Nephron progenitor cell (in vitro differentiated cells): ENCODE results near the gene ERC2.
A peak's percentile ranks its signal among the peaks of the same experiment; 100 is the strongest.

ENCODE experiments used
- DNase-seq: peaks from one replicate; pipeline ENCODE4 v3.0.0; 2021
- H3K27ac Mint-ChIP-seq: 2 replicates; pipeline ENCODE4 v1.8.0; 2021; ENCODE audit warnings: mild to moderate bottlenecking, moderate library complexity, mixed read lengths
- H3K27me3 Mint-ChIP-seq: 2 replicates; pipeline ENCODE4 v1.8.0; 2021; ENCODE audit warnings: mild to moderate bottlenecking, low read depth, mixed read lengths; ENCODE audit not compliant: poor library complexity
- H3K36me3 Mint-ChIP-seq: 2 replicates; pipeline ENCODE4 v1.8.0; 2021; ENCODE audit warnings: low read depth, mixed read lengths
- H3K4me1 Mint-ChIP-seq: 2 replicates; pipeline ENCODE4 v1.8.0; 2021; ENCODE audit warnings: mixed read lengths
- H3K4me3 Mint-ChIP-seq: 2 replicates; pipeline ENCODE4 v1.8.0; 2021; ENCODE audit warnings: mild to moderate bottlenecking, moderate library complexity, mixed read lengths
- H3K9me3 Mint-ChIP-seq: 2 replicates; pipeline ENCODE4 v1.8.0; 2021; ENCODE audit warnings: mild to moderate bottlenecking, moderate library complexity, mixed read lengths
- TF ChIP-seq, protein P1 (sequence below): fragments of 200-600 bp; sonication (generic); IDR thresholded peaks from 2 replicates; pipeline ENCODE4 v1.5.0; 2021; ENCODE audit warnings: antibody characterized with exemption

The ERC2 gene

GRCh38 chr3:55906896-55907295 lies 561.4 kb downstream of the ERC2 start:
- Mint-ChIP-seq H3K4me1 (peaks cover 44% of the 10 kb centered on the region), H3K27ac (no peak overlapping the region), H3K9me3 (no peaks in the 10 kb centered on the region), H3K36me3 (no peaks in the 10 kb centered on the region), H3K27me3 (no peaks in the 10 kb centered on the region), H3K4me3 (no peak overlapping the region)
- DNase-seq, result no peak
- TF ChIP-seq, protein P1, sequence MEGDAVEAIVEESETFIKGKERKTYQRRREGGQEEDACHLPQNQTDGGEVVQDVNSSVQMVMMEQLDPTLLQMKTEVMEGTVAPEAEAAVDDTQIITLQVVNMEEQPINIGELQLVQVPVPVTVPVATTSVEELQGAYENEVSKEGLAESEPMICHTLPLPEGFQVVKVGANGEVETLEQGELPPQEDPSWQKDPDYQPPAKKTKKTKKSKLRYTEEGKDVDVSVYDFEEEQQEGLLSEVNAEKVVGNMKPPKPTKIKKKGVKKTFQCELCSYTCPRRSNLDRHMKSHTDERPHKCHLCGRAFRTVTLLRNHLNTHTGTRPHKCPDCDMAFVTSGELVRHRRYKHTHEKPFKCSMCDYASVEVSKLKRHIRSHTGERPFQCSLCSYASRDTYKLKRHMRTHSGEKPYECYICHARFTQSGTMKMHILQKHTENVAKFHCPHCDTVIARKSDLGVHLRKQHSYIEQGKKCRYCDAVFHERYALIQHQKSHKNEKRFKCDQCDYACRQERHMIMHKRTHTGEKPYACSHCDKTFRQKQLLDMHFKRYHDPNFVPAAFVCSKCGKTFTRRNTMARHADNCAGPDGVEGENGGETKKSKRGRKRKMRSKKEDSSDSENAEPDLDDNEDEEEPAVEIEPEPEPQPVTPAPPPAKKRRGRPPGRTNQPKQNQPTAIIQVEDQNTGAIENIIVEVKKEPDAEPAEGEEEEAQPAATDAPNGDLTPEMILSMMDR, result no peak

DNA sequence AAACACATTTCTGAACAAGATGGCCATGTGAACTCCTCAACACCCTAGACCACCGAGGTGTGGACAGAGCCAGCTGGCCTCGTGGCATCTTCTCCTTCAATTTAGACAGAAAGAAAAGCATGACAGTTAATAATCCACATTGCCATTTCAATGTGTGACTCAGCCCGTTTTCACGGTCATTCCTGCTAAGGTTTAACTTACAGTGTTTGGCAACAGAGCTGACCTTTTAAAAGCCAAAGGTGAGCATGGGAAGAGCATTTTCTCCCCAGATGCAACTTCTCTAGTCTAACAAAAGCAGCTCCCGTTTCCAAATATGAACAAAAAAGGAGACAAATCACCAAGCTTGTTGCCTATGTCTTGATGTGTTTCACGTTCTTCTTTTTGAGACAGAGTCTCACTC lies 563.6 kb downstream of the ERC2 start:
- no peak overlapping the region for H3K4me3 Mint-ChIP-seq
- peaks cover 51% of the 10 kb centered on the region for H3K4me1 Mint-ChIP-seq
- no peaks in the 10 kb centered on the region for H3K36me3 Mint-ChIP-seq
- H3K27me3 Mint-ChIP-seq, result peaks cover 3% of the 10 kb centered on the region
- TF ChIP-seq, protein P1, result no peak
- H3K9me3 Mint-ChIP-seq, result no peaks in the 10 kb centered on the region
- DNase-seq, result no peak
- no peak overlapping the region for H3K27ac Mint-ChIP-seq

DNA sequence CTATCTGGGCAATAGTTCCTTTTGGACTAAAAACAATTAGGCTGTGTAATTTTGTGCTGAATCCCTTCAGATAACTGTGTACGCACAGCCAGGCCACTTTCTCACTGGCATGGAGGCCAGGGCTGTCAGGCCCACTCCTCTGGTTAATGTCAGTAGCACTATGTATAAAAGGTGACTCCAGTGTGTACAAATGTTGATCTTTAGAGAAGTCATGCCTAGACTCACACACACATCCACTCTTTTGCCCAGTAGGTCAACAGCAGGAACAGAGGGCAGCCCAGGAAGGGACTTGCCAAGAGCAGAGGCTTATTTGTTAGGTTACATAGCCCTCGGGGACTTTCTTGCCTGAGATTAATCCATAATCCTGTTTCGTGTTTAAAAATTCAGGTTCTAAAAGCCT lies 564.6 kb downstream of the ERC2 start:
- DNase-seq, result no peak
- TF ChIP-seq, protein P1, result no peak
- Mint-ChIP-seq H3K4me3 (no peak overlapping the region), H3K36me3 (no peaks in the 10 kb centered on the region), H3K27ac (no peak overlapping the region), H3K4me1 (peaks cover 51% of the 10 kb centered on the region), H3K9me3 (no peaks in the 10 kb centered on the region), H3K27me3 (peaks cover 3% of the 10 kb centered on the region)

DNA sequence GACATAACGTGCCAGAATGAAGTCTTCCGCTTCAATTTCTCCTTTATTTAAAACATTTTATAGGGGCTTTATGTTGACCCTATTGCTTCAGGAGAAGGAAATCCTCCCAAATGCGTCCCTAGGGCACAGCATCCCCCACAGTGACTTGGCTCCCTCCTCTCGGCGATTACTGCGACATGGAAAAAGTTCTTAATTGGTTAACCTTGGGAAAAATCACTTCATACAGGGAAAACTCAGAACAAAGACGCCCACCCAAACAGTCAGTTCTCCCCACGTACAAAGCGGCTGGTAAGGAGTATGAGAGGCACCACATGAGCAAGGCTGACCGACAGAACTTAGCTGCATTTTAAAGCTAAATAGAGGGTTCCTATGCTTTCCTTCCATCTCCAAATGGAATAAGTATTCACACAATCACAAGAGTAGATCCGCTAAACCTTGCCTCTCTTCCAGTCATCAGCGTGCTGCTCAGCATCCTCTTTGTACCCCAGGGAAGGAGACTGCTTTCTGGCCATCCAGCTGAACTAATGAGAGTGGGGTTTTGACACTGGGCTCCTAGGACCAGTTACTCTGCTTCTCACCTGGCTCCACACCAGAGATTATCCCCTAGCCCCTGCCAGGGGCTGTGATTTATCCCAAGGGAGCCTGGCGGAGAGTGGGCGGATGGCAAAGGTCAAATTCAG lies 565.9 kb downstream of the ERC2 start:
- Mint-ChIP-seq H3K27me3 (peaks cover 3% of the 10 kb centered on the region), H3K9me3 (no peaks in the 10 kb centered on the region), H3K4me3 (no peak overlapping the region), H3K27ac (no peak overlapping the region), H3K36me3 (no peaks in the 10 kb centered on the region), H3K4me1 (peaks cover 53% of the 10 kb centered on the region)
- TF ChIP-seq, protein P1, result no peak
- DNase-seq, result peak; percentile 17

GRCh38 chr3:55899887-55900286 lies 568.4 kb downstream of the ERC2 start:
- DNase-seq, result peak; percentile 23
- no peaks in the 10 kb centered on the region for H3K9me3 Mint-ChIP-seq
- TF ChIP-seq, protein P1, result peak; percentile 41
- no peaks in the 10 kb centered on the region for H3K36me3 Mint-ChIP-seq
- H3K27ac Mint-ChIP-seq, result no peak overlapping the region
- H3K27me3 Mint-ChIP-seq, result peaks cover 3% of the 10 kb centered on the region
- peaks cover 62% of the 10 kb centered on the region for H3K4me1 Mint-ChIP-seq
- no peak overlapping the region for H3K4me3 Mint-ChIP-seq

DNA sequence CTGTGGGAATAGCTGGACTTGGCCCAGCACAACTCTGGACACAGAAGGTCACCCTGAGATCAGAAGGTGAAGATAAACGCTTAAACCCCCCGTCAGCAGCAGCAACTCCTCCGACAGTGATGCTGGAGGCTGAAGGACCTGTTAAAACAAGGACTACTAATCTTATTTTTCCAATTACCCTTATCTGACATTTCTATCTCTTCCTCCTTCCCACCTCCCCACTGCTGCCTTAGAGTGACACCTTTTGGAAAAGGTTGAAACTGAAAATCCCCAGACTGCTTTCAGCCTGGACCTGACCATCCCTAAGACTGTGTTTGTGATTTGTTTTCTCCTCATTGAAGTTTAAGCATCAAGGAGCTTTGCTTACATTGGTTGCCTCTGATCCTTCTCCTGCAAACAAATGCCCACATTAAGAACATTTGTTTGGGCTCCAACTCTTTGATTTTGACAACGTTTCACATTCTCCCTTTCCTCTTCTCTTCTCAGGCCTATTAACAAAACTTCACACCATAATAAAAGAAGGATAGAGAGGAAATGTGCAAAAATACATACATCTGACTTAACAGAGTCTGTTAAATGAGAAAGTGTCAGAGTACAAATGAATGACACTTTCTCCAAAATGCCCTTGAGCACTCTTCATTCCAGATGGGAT lies 570.6 kb downstream of the ERC2 start:
- Mint-ChIP-seq H3K9me3 (no peaks in the 10 kb centered on the region), H3K4me1 (peaks cover 42% of the 10 kb centered on the region), H3K27me3 (peaks cover 3% of the 10 kb centered on the region), H3K4me3 (no peak overlapping the region), H3K27ac (peak overlapping the region; percentile 55), H3K36me3 (no peaks in the 10 kb centered on the region)
- TF ChIP-seq, protein P1, result peak; percentile 59
- DNase-seq, result peak; percentile 40
